Glutamatergic neuron (in vitro differentiated cells): ENCODE results near the gene CACNG8. TPM values are rescaled to one million over a fixed set of nuclear protein-coding genes. Genes with fewer than 3 reads are reported as not detected.

Experiments used
- DNase-seq: peaks from one replicate; pipeline ENCODE4 v3.0.0; 2022
- H3K27ac Mint-ChIP-seq: one replicate; pipeline ENCODE4 v1.8.0; 2020; ENCODE audit warnings: mild to moderate bottlenecking, mixed read lengths, inconsistent platforms; ENCODE audit not compliant: unreplicated experiment
- H3K27me3 Mint-ChIP-seq: one replicate; pipeline ENCODE4 v1.8.0; 2020; ENCODE audit warnings: mild to moderate bottlenecking, moderate library complexity, mixed read lengths, inconsistent platforms; ENCODE audit not compliant: unreplicated experiment
- H3K36me3 Mint-ChIP-seq: one replicate; pipeline ENCODE4 v1.8.0; 2020; ENCODE audit warnings: mild to moderate bottlenecking, mixed read lengths, inconsistent platforms; ENCODE audit not compliant: unreplicated experiment
- H3K4me1 Mint-ChIP-seq: one replicate; pipeline ENCODE4 v1.8.0; 2020; ENCODE audit warnings: mild to moderate bottlenecking, low read depth, mixed read lengths, inconsistent platforms; ENCODE audit not compliant: unreplicated experiment
- H3K4me3 Mint-ChIP-seq: one replicate; pipeline ENCODE4 v1.8.0; 2020; ENCODE audit warnings: mild to moderate bottlenecking, mixed read lengths, inconsistent platforms; ENCODE audit not compliant: unreplicated experiment
- H3K9me3 Mint-ChIP-seq: one replicate; pipeline ENCODE4 v1.8.0; 2020; ENCODE audit warnings: mild to moderate bottlenecking, moderate library complexity, mixed read lengths, inconsistent platforms; ENCODE audit not compliant: unreplicated experiment
- CTCF ChIP-seq: fragments of 200-600 bp; sonication (generic); IDR thresholded peaks from one replicate; pipeline ENCODE4 v1.5.0; 2021; ENCODE audit not compliant: partially characterized antibody, unreplicated experiment
- total RNA-seq: library from RNA; stranded (reverse); fragmentation: NEBNext Ultra II Directional; extraction: Animal tissue kit (Norgen Biotek cat#: 25700); gene quantifications from one replicate; pipeline ENCODE4 v1.2.1, GENCODE V29; 2021; ENCODE audit not compliant: unreplicated experiment

CACNG8 gene
- total RNA-seq, 1 donor from 2014 or later, result 4.3 TPM

GRCh38 chr19:54010474-54010873 is 47.7 kb downstream of the CACNG8 start:
- DNase-seq, result no peak
- TF ChIP-seq CTCF, result no peak
- H3K9me3 Mint-ChIP-seq, result peaks cover 4% of the 10 kb centered on the region
- H3K4me3 Mint-ChIP-seq, result no peak overlapping the region
- H3K27ac Mint-ChIP-seq, result no peak overlapping the region
- H3K4me1 Mint-ChIP-seq, result peaks cover 9% of the 10 kb centered on the region
- H3K36me3 Mint-ChIP-seq, result no peaks in the 10 kb centered on the region
- H3K27me3 Mint-ChIP-seq, result peaks cover 5% of the 10 kb centered on the region

- Mint-ChIP-seq H3K27me3 (peaks cover 5% of the 10 kb centered on the region), H3K4me1 (peaks cover 9% of the 10 kb centered on the region), H3K27ac (no peak overlapping the region), H3K4me3 (no peak overlapping the region), H3K36me3 (no peaks in the 10 kb centered on the region), H3K9me3 (peaks cover 8% of the 10 kb centered on the region)
- no peak for DNase-seq
- no peak for TF ChIP-seq CTCF
Observed at GRCh38 chr19:54011507-54012211, 48.9 kb downstream of the CACNG8 start.

- Mint-ChIP-seq H3K36me3 (peaks cover 7% of the 10 kb centered on the region), H3K27me3 (peaks cover 5% of the 10 kb centered on the region), H3K27ac (no peak overlapping the region), H3K4me1 (peaks cover 9% of the 10 kb centered on the region), H3K9me3 (peaks cover 6% of the 10 kb centered on the region), H3K4me3 (no peak overlapping the region)
- TF ChIP-seq CTCF, result no peak
- DNase-seq, result no peak
Observed at GRCh38 chr19:54013866-54014265, 51.1 kb downstream of the CACNG8 start.

- H3K27ac Mint-ChIP-seq, result peak overlapping the region; percentile 59
- no peak for TF ChIP-seq CTCF
- H3K4me1 Mint-ChIP-seq, result peaks cover 9% of the 10 kb centered on the region
- peak overlapping the region; percentile 63 for H3K4me3 Mint-ChIP-seq
- DNase-seq, result peak; percentile 68
- peaks cover 6% of the 10 kb centered on the region for H3K9me3 Mint-ChIP-seq
- peaks cover 7% of the 10 kb centered on the region for H3K36me3 Mint-ChIP-seq
- peaks cover 5% of the 10 kb centered on the region for H3K27me3 Mint-ChIP-seq
Observed at GRCh38 chr19:54014920-54015560, 52.3 kb downstream of the CACNG8 start.

- no peak overlapping the region for H3K27ac Mint-ChIP-seq
- no peak for DNase-seq
- H3K4me3 Mint-ChIP-seq, result no peak overlapping the region
- peaks cover 8% of the 10 kb centered on the region for H3K4me1 Mint-ChIP-seq
- peaks cover 7% of the 10 kb centered on the region for H3K36me3 Mint-ChIP-seq
- peaks cover 6% of the 10 kb centered on the region for H3K9me3 Mint-ChIP-seq
- no peak for TF ChIP-seq CTCF
- peaks cover 9% of the 10 kb centered on the region for H3K27me3 Mint-ChIP-seq
Observed at GRCh38 chr19:54017261-54017660, 54.5 kb downstream of the CACNG8 start.
